IPS-18a (cell line): ENCODE data around the gene SUSD2.
"Not testable (repeated sequence)": the region's sequence is repeated elsewhere in the genome, so short reads cannot be mapped to it uniquely, and the experiment has no call there.

Experiments used
- H3K27ac ChIP-seq: one replicate; pipeline ENCODE4 v1.5.1; 2013; ENCODE audit warnings: low read length
- H3K27me3 ChIP-seq: one replicate; pipeline ENCODE4 v1.6.1; 2013; ENCODE audit warnings: mild to moderate bottlenecking, low read length; ENCODE audit not compliant: control insufficient read depth, insufficient read depth
- H3K36me3 ChIP-seq: one replicate; pipeline ENCODE4 v1.6.1; 2013; ENCODE audit warnings: low read depth, low read length; ENCODE audit not compliant: control insufficient read depth
- H3K4me1 ChIP-seq: one replicate; pipeline ENCODE4 v1.6.1; 2013; ENCODE audit warnings: low read depth, low read length; ENCODE audit not compliant: control insufficient read depth
- H3K4me3 ChIP-seq: one replicate; pipeline ENCODE4 v1.5.1; 2013; ENCODE audit warnings: low read length
- H3K9ac ChIP-seq: one replicate; pipeline ENCODE4 v1.6.1; 2013; ENCODE audit warnings: mild to moderate bottlenecking, low read length, moderate library complexity
- H3K9me3 ChIP-seq: one replicate; pipeline ENCODE4 v1.6.1; 2013; ENCODE audit warnings: low read depth, low read length; ENCODE audit not compliant: control insufficient read depth

Gene SUSD2

DNA sequence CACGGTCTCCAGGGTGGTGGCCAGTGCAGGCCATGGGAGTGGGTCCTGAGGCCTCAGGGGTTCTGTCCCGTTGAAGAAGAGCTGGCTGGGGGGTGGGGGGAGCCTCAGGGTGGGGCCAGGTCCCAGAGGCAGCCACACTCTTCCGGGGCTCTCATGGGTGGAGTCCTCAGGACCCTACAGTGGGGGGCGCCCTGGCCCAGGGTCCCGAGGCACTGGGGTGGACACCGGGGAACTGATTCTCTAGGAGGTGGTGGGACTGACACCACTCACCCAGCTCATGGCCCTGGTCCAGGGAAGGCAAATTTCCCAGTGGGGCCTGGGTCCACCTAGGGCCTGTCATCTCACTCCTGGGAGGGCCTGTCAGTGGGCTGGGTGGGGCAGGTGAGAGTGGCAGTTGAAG, 50.8 kb downstream of the SUSD2 start:
- Histone ChIP-seq H3K9ac (no peak overlapping the region), H3K4me1 (peaks cover 6% of the 10 kb centered on the region), H3K27ac (no peak overlapping the region), H3K36me3 (no peaks in the 10 kb centered on the region), H3K9me3 (no peaks in the 10 kb centered on the region), H3K27me3 (no peaks in the 10 kb centered on the region), H3K4me3 (no peak overlapping the region)

DNA sequence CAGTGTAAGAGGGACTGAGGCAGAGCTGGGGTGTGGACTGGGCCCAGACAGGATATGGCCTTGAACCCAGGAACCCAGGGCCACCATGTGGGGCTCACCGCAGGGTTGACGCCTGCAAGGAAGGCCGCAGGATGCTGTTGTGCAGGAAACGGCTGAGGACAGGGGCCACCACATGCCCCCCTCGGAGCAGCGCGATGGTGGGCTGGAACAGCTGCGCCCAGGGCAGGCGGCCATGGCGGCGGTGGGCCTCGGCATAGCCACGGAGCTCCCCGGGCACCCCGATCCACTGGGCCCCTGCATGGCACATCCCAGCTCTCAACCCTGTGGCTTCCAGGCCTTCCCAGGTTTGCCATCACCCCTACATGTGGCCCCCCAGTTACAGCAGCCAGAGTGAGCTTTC, 51.4 kb downstream of the SUSD2 start:
- Histone ChIP-seq H3K4me3 (no peak overlapping the region), H3K27me3 (no peaks in the 10 kb centered on the region), H3K4me1 (peaks cover 6% of the 10 kb centered on the region), H3K9me3 (no peaks in the 10 kb centered on the region), H3K36me3 (no peaks in the 10 kb centered on the region), H3K27ac (no peak overlapping the region), H3K9ac (no peak overlapping the region)

DNA sequence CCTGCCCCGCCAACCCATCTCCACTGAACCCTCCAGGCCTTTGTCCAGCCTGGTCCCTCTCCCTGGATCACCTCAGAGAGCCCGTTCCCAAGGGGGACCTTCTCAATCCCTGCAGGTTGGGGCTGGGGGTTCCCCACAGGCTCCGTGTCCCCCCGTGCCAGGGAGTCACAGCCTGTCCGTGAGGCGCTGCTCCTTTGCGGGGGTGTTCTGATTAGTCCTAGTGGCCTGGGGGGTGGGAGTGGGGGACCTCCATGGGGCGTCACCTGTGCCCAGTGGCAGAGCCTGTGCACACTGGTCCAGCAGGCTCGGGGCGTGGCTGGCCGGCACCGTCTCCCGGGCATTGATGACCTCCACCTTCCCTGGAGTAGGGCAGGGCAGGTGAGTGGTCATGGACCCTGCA, 51.9 kb downstream of the SUSD2 start:
- no peaks in the 10 kb centered on the region for H3K36me3 ChIP-seq
- no peaks in the 10 kb centered on the region for H3K27me3 ChIP-seq
- H3K9ac ChIP-seq = no peak overlapping the region
- no peak overlapping the region for H3K4me3 ChIP-seq
- peaks cover 6% of the 10 kb centered on the region for H3K4me1 ChIP-seq
- no peaks in the 10 kb centered on the region for H3K9me3 ChIP-seq
- H3K27ac ChIP-seq = no peak overlapping the region

DNA sequence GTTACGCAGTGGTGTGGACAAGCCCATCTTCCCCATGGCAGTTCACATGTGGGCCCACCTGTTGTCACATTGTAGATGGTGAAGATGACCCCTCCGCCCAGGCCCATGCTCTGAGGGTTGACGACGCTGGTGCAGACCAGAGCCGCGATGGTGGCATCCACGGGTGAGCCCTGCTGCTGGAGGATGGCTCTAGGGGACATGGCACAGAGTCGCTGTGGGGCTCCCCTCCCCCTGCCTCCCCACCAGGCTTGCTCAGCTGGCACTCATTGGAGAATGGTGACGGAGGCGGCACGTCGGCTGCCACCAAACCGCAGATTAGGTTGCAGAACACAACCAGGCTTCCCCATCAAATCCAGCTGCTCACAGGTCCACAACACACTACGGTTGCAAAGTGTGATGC, 52.5 kb downstream of the SUSD2 start:
- Histone ChIP-seq H3K9ac (no peak overlapping the region), H3K4me1 (peaks cover 6% of the 10 kb centered on the region), H3K27ac (no peak overlapping the region), H3K27me3 (no peaks in the 10 kb centered on the region), H3K4me3 (no peak overlapping the region), H3K9me3 (no peaks in the 10 kb centered on the region), H3K36me3 (no peaks in the 10 kb centered on the region)

DNA sequence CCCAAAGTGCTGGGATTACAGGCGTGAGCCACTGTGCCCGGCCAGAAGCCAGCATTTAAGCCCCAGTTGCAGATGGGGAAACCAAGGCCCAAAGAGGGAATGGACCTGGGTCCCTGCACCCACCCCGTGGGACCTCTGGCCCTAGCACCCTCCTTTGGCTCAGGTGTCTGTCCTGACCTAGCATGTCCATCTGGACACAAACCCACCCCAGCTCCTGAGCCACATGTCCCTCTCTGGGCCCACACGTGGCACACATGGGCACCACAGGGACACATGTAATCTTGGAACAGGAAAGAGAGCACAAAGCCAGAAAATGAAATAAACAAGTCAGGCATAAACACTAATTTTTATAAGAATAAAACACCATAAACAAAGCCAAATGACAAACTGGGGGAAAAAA, 54.0 kb downstream of the SUSD2 start:
- no peak overlapping the region for H3K9ac ChIP-seq
- H3K27me3 ChIP-seq = no peaks in the 10 kb centered on the region
- H3K4me1 ChIP-seq = peaks cover 6% of the 10 kb centered on the region
- H3K27ac ChIP-seq = no peak overlapping the region
- no peaks in the 10 kb centered on the region for H3K36me3 ChIP-seq
- no peaks in the 10 kb centered on the region for H3K9me3 ChIP-seq
- no peak overlapping the region for H3K4me3 ChIP-seq

DNA sequence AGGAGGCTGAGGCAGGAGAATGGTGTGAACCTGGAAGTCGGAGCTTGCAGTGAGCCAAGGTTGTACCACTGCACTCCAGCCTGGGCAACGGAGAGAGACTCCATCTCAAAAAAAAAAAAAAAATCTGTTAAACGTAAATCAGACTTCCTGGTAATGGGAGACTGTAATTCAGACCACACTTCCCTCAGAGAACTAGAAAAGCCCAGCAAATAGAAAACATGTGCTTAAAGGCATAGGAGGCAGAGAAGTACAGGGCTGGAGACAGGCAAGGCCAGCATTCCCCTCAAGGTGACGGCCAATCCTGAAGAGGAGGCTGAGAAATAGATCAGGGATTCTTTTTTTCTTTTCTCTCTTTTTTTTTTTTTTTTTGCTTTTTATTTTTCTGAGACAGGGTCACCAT, 55.4 kb downstream of the SUSD2 start:
- Histone ChIP-seq H3K4me3 (no peak overlapping the region), H3K9ac (no peak overlapping the region), H3K27ac (no peak overlapping the region), H3K36me3 (no peaks in the 10 kb centered on the region), H3K4me1 (no peaks in the 10 kb centered on the region), H3K27me3 (no peaks in the 10 kb centered on the region), H3K9me3 (no peaks in the 10 kb centered on the region)

DNA sequence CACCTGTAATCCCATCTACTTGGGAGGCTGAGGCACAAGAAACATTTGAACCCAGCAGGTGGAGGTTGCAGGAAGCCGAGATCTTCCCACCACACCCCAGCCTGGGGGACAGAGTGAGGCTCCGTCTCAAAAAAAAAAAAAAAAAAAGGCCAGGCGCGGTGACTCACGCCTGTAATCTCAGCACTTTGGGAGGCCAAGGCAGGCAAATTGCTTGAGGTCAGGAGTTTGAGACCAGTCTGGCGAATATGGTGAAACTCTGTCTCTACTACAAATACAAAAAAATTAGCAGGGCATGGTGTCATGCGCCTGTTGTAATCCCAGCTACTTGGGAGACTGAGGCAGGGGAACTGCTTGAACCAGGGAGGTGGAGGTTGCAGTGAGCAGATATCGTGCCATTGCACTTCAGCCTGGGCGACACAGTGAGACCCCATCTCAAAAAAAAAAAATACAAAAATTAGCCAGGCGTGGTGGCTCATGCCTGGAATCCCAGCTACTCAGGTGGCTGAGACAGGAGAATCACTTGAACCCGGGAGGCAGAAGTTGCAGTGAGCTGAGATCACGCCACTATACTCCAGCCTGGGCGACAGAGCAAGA, 56.9 kb downstream of the SUSD2 start:
- not testable (repeated sequence) for H3K4me3 ChIP-seq, H3K36me3 ChIP-seq, H3K4me1 ChIP-seq, H3K9me3 ChIP-seq, H3K27me3 ChIP-seq, H3K9ac ChIP-seq, H3K27ac ChIP-seq
